Activated effector memory CD4-positive, alpha-beta T cell treated with Interleukin-2 at 50 U/mL for 16 hours (primary cell): ENCODE measurements around the gene GRB10.

Source experiments
- DNase-seq: peaks from one replicate; pipeline ENCODE4 v3.0.0-alpha.2; 2020

GRB10 gene

GRCh38 chr7:50665403-50666123 lies 117.1 kb downstream of the GRB10 start:
- DNase-seq: no peak

GRCh38 chr7:50664937-50665336 lies 117.8 kb downstream of the GRB10 start:
- DNase-seq: no peak

- no peak for DNase-seq
Measured at GRCh38 chr7:50664461-50664922, 118.2 kb downstream of the GRB10 start.

- no peak for DNase-seq
Measured at GRCh38 chr7:50663396-50664102, 119.1 kb downstream of the GRB10 start.

GRCh38 chr7:50662996-50663395 lies 119.7 kb downstream of the GRB10 start:
- no peak for DNase-seq

GRCh38 chr7:50662041-50662694 lies 120.5 kb downstream of the GRB10 start:
- DNase-seq: peak; percentile 14

- DNase-seq: peak; percentile 15
Measured at GRCh38 chr7:50661345-50662040, 121.2 kb downstream of the GRB10 start.

- DNase-seq: no peak
Measured at GRCh38 chr7:50660830-50661175, 121.9 kb downstream of the GRB10 start.

GRCh38 chr7:50660040-50660829 lies 122.5 kb downstream of the GRB10 start:
- DNase-seq: peak; percentile 40

GRCh38 chr7:50659329-50659965 lies 123.2 kb downstream of the GRB10 start:
- DNase-seq: no peak

- DNase-seq: no peak
Measured at GRCh38 chr7:50658696-50659095, 124.0 kb downstream of the GRB10 start.

- no peak for DNase-seq
Measured at GRCh38 chr7:50657912-50658311, 124.8 kb downstream of the GRB10 start.

GRCh38 chr7:50657341-50657873 lies 125.3 kb downstream of the GRB10 start:
- no peak for DNase-seq

- DNase-seq: no peak
Measured at GRCh38 chr7:50656141-50656895, 126.4 kb downstream of the GRB10 start.

GRCh38 chr7:50655490-50655889 lies 127.2 kb downstream of the GRB10 start:
- no peak for DNase-seq

- no peak for DNase-seq
Measured at GRCh38 chr7:50655020-50655419, 127.7 kb downstream of the GRB10 start.

GRCh38 chr7:50653981-50654425 lies 128.7 kb downstream of the GRB10 start:
- DNase-seq: no peak

GRCh38 chr7:50653126-50653864 lies 129.4 kb downstream of the GRB10 start:
- no peak for DNase-seq

- no peak for DNase-seq
Measured at GRCh38 chr7:50652400-50653125, 130.1 kb downstream of the GRB10 start.
